Erythroblast (primary cell): ENCODE measurements around the gene CALML4.

Experiments
- GATA1 ChIP-seq: IDR thresholded peaks from 2 replicates; pipeline ENCODE4 v1.6.1; 2011; ENCODE audit warnings: low read depth, mild to moderate bottlenecking, control low read depth, low read length, moderate library complexity
- POLR2A ChIP-seq: IDR thresholded peaks from 2 replicates; pipeline ENCODE4 v1.6.1; 2011; ENCODE audit warnings: mild to moderate bottlenecking, low read length

DNA sequence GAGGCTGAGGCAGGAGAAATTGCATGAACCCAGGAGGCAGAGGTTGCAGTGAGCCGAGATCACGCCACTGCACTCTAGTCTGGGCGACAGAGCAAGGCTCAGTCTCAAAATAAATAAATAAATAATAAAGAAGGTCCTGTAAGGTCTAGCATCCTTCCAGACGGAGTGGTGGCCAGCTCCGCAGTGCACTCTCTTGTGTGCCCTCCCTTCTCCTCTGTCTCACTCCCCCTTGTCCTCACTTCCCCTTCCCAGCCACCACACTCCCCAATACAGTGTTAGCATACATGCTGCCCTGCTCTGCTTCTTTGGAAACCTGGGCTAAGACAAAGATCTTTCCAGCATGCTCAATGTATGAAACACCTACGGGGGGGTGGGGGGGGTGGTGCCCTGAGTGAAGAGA, 27.8 kb upstream of the CALML4 start:
- TF ChIP-seq POLR2A (no peak), GATA1 (no peak)
